ENCODE data around the gene GRB2.

DNA sequence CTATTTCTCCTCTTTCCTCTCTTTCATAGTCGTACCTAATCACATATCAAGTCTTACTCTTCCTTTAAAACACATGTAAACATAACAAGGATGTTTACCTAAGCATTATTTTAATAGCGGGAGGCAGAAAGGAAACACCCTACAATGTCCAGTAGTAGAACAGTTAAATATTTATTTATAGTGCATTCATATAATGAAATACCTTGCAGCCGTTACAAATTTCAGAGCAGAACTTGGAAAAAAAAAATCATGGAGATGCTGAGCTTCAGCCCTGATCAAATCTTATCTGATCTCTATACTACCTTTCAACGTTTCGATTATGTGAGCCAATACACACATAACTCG, 39.6 kb downstream of the GRB2 start:
- TF ChIP-seq EZH2 (IDR thresholded peaks at IDR 0.05; ENCODE audit: low read depth, low read length, severe bottlenecking) (no peak), JUN (IDR thresholded peaks at IDR 0.05; ENCODE audit: low read depth, low read length) (no peak), TCF12 (IDR thresholded peaks at IDR 0.05; ENCODE audit: low read depth, low read length) (no peak), BRCA1 (IDR thresholded peaks at IDR 0.05; ENCODE audit: low read depth, low read length) (no peak)
- TF ChIP-seq, protein P1, sequence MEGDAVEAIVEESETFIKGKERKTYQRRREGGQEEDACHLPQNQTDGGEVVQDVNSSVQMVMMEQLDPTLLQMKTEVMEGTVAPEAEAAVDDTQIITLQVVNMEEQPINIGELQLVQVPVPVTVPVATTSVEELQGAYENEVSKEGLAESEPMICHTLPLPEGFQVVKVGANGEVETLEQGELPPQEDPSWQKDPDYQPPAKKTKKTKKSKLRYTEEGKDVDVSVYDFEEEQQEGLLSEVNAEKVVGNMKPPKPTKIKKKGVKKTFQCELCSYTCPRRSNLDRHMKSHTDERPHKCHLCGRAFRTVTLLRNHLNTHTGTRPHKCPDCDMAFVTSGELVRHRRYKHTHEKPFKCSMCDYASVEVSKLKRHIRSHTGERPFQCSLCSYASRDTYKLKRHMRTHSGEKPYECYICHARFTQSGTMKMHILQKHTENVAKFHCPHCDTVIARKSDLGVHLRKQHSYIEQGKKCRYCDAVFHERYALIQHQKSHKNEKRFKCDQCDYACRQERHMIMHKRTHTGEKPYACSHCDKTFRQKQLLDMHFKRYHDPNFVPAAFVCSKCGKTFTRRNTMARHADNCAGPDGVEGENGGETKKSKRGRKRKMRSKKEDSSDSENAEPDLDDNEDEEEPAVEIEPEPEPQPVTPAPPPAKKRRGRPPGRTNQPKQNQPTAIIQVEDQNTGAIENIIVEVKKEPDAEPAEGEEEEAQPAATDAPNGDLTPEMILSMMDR (IDR thresholded peaks at IDR 0.05; ENCODE audit: control extremely low read depth in 1 of 3, insufficient read depth in 1 of 3, low read depth in 1 of 3, low read length in 3 of 3) = no peak

Data from H1 (cell line).